Endothelial cell of coronary artery (primary cell): ENCODE data around the gene TMPO. TPM values are rescaled to one million over a fixed set of nuclear protein-coding genes. Genes with fewer than 3 reads are reported as not detected.

Experiments used
- total RNA-seq: library from RNA; depleted of rRNA; stranded (reverse); fragments of >200 nt; gene quantifications from 2 replicates; pipeline ENCODE4 v1.2.3, GENCODE V29; 2014

Gene TMPO
- 68.9 and 104 TPM in 2 replicates for total RNA-seq

GRCh38 chr12:98515287-98516110, at the start of gene TMPO:
Gene TMPO (plus strand): TSS chr12:98515590. CDS start chr12:98515868, 278 bp downstream.

DNA sequence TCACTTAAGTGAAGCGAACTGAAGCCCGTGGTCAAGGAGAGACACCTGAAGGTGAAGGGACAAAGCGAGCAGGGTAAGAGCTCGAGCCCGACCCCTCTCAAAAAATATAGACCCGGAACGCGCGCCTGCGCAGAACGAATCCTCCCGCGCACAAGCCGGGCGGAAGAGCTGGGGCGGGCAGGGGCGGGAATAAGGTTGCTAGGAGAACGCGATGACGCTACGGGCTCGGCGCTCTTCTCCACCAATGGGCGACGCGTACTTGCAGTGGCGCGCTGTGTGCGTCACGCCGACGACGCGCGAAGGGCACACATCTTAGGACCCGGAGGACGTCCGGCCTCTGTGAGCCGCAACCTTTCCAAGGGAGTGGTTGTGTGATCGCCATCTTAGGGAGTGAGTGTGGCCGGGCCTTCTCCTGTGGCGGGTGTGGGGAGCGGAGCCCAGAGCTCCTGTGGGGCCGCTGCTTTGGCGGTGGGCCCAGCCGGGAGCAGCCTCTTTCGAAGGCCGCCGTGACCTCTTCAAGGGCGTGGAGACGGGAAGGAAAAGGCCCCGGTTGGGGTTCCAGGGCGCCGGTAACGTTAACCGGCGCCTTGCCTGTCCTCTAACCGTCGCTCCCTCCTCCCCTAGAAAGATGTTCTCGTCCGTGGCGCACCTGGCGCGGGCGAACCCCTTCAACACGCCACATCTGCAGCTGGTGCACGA, 78.1 kb downstream of the TMPO start, which contains the start of gene SLC25A3:
TSS of gene SLC25A3 (plus strand) at position 336 of the 699 bp plus-strand sequence. CDS start at position 629, 293 bp downstream.

Other genes starting within 250 kb of the TMPO start
- gene SLC25A3, start 78.1 kb downstream of the TMPO start, total RNA-seq, result 597 and 629 TPM in 2 replicates
- 64.3 and 77.4 TPM in 2 replicates for gene IKBIP, start 129.2 kb downstream of the TMPO start, total RNA-seq
- 24.6 and 34.0 TPM in 2 replicates for gene APAF1, start 129.7 kb downstream of the TMPO start, total RNA-seq